ENCODE measurements around the gene MED16. TPM values are rescaled to one million over a fixed set of nuclear protein-coding genes. Genes with fewer than 3 reads are reported as not detected.
"Not testable (repeated sequence)": the region's sequence is repeated elsewhere in the genome, so short reads cannot be mapped to it uniquely, and the experiment has no call there.

Gene MED16
- total and polyA plus RNA-seq, 2 of the 4 experiments (the other 2 are of a cell fraction): 8.1 to 40.2 TPM

DNA sequence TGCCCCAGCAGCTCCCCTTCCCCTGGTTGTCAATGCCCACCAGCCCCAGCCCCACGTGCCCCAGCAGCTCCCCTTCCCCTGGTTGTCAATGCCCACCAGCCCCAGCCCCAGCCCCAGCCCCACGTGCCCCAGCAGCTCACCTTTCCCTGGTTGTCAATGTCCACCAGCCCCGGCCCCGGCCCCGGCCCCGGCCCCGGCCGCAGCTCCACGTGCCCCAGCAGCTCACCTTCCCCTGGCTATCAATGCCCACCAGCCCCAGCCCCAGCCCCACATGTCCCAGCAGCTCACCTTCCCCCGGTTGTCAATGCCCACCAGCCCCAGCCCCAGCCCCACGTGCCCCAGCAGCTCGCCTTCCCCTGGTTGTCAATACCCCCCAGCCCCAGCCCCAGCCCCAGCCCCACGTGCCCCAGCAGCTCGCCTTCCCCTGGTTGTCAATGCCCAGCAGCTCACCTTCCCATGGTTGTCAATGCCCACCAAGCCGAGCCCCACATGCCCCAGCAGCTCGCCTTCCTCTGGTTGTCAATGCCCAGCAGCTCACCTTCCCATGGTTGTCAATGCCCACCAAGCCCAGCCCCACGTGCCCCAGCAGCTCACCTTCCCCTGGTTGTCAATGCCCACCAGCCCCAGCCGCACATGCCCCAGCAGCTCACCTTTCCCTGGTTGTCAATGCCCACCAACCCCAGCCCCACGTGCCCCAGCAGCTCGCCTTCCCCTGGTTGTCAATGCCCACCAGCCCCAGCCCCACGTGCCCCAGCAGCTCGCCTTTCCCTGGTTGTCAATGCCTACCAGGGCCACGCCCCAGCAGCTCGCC lies 14.0 kb downstream of the MED16 start:
- H3K4ac ChIP-seq (ENCODE audit: low read depth, low read length); H2BK20ac ChIP-seq (ENCODE audit: low read depth, low read length); ATAC-seq (ENCODE audit: low read depth); H2BK120ac ChIP-seq (ENCODE audit: low read depth, low read length); CTCF ChIA-PET; H3K18ac ChIP-seq (ENCODE audit: low read depth, low read length); H4K8ac ChIP-seq (ENCODE audit: low read depth in 2 of 2, low read length in 2 of 2); intact Hi-C loops (cut with micrococcal nuclease); H3K56ac ChIP-seq (ENCODE audit: extremely low read depth, insufficient read depth, low read length); H3K9me1 ChIP-seq (ENCODE audit: insufficient read depth, low read length); DNase-seq; H3K79me1 ChIP-seq (ENCODE audit: low read depth in 1 of 2, low read length in 2 of 2); H3K27ac ChIP-seq (ENCODE audit: insufficient read depth, low read length); H2AK5ac ChIP-seq (ENCODE audit: low read depth, low read length); H2AK9ac ChIP-seq (replicated peaks; ENCODE audit: low read depth, low read length, poor library complexity); in situ Hi-C loops (cut with MboI; ENCODE audit: low sequenced_read_pairs); H4K5ac ChIP-seq (ENCODE audit: low read depth, low read length); H3K27me3 ChIP-seq (ENCODE audit: control insufficient read depth, insufficient read depth, low read length); H2BK15ac ChIP-seq (ENCODE audit: low read depth, low read length); H3K9ac ChIP-seq (ENCODE audit: low read depth, low read length); dilution Hi-C loops (cut with HindIII; ENCODE audit: low sequenced_read_pairs, unreplicated experiment); H3K4me2 ChIP-seq (ENCODE audit: low read depth, low read length); H3K4me1 ChIP-seq (ENCODE audit: control insufficient read depth, insufficient read depth, low read length); H3K14ac ChIP-seq (replicated peaks; ENCODE audit: low read depth, low read length); H4K91ac ChIP-seq (ENCODE audit: insufficient read depth, low read depth, low read length); H2BK5ac ChIP-seq (ENCODE audit: low read depth, low read length, poor library complexity, severe bottlenecking); H3K9me3 ChIP-seq (ENCODE audit: control insufficient read depth, insufficient read depth, low read length); H2AFZ ChIP-seq (replicated peaks; ENCODE audit: low read length, poor library complexity); H3K23ac ChIP-seq (ENCODE audit: low read depth, low read length); BruUV-seq (replicated peaks); H3K4me3 ChIP-seq (ENCODE audit: insufficient read depth, low read depth, low read length): not testable (repeated sequence)
- POLR2A ChIA-PET (ENCODE audit: unreplicated experiment): interaction anchor here (0.6 kb wide), 1 partner anchor 30 kb away, joined by 4 read pairs; no protein-coding TSS in a partner anchor
- Histone ChIP-seq H4K20me1 (ENCODE audit: insufficient read depth, low read length) (peaks cover 10% of the 10 kb centered on the region), H3K36me3 (ENCODE audit: control insufficient read depth, insufficient read depth, low read length) (peaks cover 67% of the 10 kb centered on the region)
- 78% methylated on average over 12 of the region's 24 CpGs; no CpG with 5 or more reads in 1 of the 2 experiments for WGBS, 2 experiments (ENCODE audit: extremely low coverage in 2 of 2, insufficient read length in 1 of 2)

DNA sequence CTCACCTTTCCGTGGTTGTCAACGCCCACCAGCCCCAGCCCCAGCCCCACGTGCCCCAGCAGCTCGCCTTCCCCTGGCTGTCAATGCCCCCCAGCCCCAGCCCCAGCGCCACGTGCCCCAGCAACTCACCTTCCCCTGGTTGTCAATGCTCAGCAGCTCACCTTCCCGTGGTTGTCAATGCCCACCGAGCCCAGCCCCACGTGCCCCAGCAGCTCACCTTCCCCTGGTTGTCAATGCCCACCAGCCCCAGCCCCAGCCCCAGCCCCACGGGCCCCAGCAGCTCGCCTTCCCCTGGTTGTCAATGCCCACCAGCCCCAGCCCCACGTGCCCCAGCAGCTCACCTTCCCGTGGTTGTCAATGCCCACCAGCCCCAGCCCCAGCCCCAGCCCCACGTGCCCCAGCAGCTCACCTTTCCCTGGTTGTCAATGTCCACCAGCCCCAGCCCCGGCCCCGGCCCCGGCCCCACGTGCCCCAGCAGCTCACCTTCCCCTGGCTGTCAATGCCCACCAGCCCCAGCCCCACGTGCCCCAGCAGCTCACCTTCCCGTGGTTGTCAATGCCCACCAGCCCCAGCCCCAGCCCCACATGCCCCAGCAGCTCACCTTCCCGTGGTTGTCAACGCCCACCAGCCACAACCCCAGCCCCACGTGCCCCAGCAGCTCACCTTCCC lies 14.9 kb downstream of the MED16 start:
- H2BK15ac ChIP-seq (ENCODE audit: low read depth, low read length); H3K18ac ChIP-seq (ENCODE audit: low read depth, low read length); H2AK9ac ChIP-seq (replicated peaks; ENCODE audit: low read depth, low read length, poor library complexity); H3K9me3 ChIP-seq (ENCODE audit: control insufficient read depth, insufficient read depth, low read length); H3K4ac ChIP-seq (ENCODE audit: low read depth, low read length); H3K79me1 ChIP-seq (ENCODE audit: low read depth in 1 of 2, low read length in 2 of 2); H4K5ac ChIP-seq (ENCODE audit: low read depth, low read length); H4K8ac ChIP-seq (ENCODE audit: low read depth in 2 of 2, low read length in 2 of 2); H2AFZ ChIP-seq (replicated peaks; ENCODE audit: low read length, poor library complexity); H3K4me3 ChIP-seq (ENCODE audit: insufficient read depth, low read depth, low read length); H3K56ac ChIP-seq (ENCODE audit: extremely low read depth, insufficient read depth, low read length); H2AK5ac ChIP-seq (ENCODE audit: low read depth, low read length); H2BK120ac ChIP-seq (ENCODE audit: low read depth, low read length); H3K27me3 ChIP-seq (ENCODE audit: control insufficient read depth, insufficient read depth, low read length); intact Hi-C loops (cut with micrococcal nuclease); H2BK20ac ChIP-seq (ENCODE audit: low read depth, low read length); in situ Hi-C loops (cut with MboI; ENCODE audit: low sequenced_read_pairs); H3K4me2 ChIP-seq (ENCODE audit: low read depth, low read length); ATAC-seq (ENCODE audit: low read depth); BruUV-seq (replicated peaks); dilution Hi-C loops (cut with HindIII; ENCODE audit: low sequenced_read_pairs, unreplicated experiment); H4K91ac ChIP-seq (ENCODE audit: insufficient read depth, low read depth, low read length); H3K27ac ChIP-seq (ENCODE audit: insufficient read depth, low read length); DNase-seq; H3K9ac ChIP-seq (ENCODE audit: low read depth, low read length); H2BK5ac ChIP-seq (ENCODE audit: low read depth, low read length, poor library complexity, severe bottlenecking); POLR2A ChIA-PET (ENCODE audit: unreplicated experiment); H3K23ac ChIP-seq (ENCODE audit: low read depth, low read length); H3K9me1 ChIP-seq (ENCODE audit: insufficient read depth, low read length); CTCF ChIA-PET; H3K4me1 ChIP-seq (ENCODE audit: control insufficient read depth, insufficient read depth, low read length); H3K14ac ChIP-seq (replicated peaks; ENCODE audit: low read depth, low read length): not testable (repeated sequence)
- WGBS, 2 experiments (ENCODE audit: extremely low coverage in 2 of 2, insufficient read length in 1 of 2): 92% methylated on average over 2 of the region's 23 CpGs; no CpG with 5 or more reads in 1 of the 2 experiments
- Histone ChIP-seq H3K36me3 (ENCODE audit: control insufficient read depth, insufficient read depth, low read length) (peaks cover 63% of the 10 kb centered on the region), H4K20me1 (ENCODE audit: insufficient read depth, low read length) (peaks cover 10% of the 10 kb centered on the region)

Measured in IMR-90 (cell line).